ENCODE data around the gene RPE. TPM values are rescaled to one million over a fixed set of nuclear protein-coding genes. Genes with fewer than 3 reads are reported as not detected.

Gene RPE
- 84.7 and 94.9 TPM in 2 replicates for total RNA-seq (2022)
- percentile 98 among the genes with signal in this experiment for Bru-seq, nascent RNA
- BruChase-seq, experiment 1, labeled RNA remaining after a 6-hour chase = percentile 97 among the genes with signal in this experiment
- BruChase-seq, experiment 2, labeled RNA remaining after a 2-hour chase = percentile 98 among the genes with signal in this experiment
- long read RNA-seq, transcript RPE-205 (7 exons, 925 nt) = minor isoform, 5 of 136 reads
- long read RNA-seq, transcript RPE-202 (6 exons, 2,569 nt) = major isoform, 109 of 136 reads
- long read RNA-seq, partial matches to known transcripts = 3 of 136 reads
- long read RNA-seq, other reads (novel, unspliced or antisense) = 12 of 136 reads

DNA sequence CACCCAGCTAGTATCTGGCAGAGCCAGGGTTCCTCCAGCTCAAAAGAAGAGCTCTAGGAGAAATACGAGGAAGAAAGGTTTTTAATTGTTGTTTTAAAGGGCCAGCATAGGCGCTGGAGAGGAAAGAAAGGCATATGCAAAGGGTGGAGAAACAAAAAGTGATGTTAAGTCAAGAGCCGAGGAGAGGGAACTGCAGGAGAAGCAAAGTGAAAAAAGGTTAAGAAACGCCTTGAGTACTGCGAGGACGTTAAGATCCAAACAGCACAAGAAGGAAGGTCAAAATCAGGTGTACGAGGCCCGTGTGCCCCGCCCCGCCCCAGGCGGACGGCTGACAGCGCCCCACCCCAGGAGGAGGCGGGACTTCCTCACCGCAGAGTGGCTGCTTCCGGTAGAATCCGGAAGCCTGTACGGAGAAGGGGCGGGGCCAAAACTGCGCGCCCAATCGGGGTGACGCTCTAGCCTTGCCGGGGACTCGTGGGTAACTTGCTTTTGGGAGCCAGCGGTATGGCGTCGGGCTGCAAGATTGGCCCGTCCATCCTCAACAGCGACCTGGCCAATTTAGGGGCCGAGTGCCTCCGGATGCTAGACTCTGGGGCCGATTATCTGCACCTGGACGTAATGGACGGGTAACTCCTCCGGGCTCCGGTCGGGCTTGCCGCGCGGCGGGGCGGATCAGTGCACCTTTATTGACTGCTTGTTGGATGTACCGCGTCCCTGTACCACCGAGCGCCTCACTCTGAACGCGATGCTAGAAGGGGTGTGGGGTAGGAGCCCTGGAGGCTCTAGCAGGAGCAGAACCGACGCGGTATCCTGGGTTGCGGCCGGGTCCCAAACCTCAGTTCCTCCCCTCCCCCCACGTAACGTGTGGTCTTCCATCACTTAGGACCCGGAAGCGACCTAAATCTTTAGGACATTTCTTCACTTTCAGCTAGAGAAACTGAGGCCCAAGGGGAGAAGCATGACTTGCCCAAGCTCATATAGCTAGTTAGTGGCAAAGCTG is at the start of gene RPE:
Gene RPE (plus strand): TSS at position 481 of the 1,000 bp plus-strand sequence. CDS start 24 bp downstream, at position 505.
- TSS peak; percentile 35 for BruUV-seq (replicated peaks)
- no peak for TF ChIP-seq CTCF (IDR thresholded peaks at IDR 0.05; ENCODE audit: unreplicated experiment)
- H3K27me3 Mint-ChIP-seq (ENCODE audit: unreplicated experiment) = no peaks in the 10 kb centered on the region
- CTCF ChIA-PET = interaction anchor here (1.0 kb wide), 1 partner anchor 12 kb away, joined by 4 read pairs; no protein-coding TSS in a partner anchor
- peaks cover 32% of the 10 kb centered on the region for H3K36me3 Mint-ChIP-seq (ENCODE audit: insufficient read depth, unreplicated experiment)
- H3K4me1 Mint-ChIP-seq (ENCODE audit: low read depth, unreplicated experiment) = peaks cover 46% of the 10 kb centered on the region
- peak within 1 kb of the TSS; percentile 98 for H3K27ac Mint-ChIP-seq (ENCODE audit: unreplicated experiment)
- H3K9me3 Mint-ChIP-seq (ENCODE audit: low read depth, unreplicated experiment) = no peaks in the 10 kb centered on the region
- peak within 1 kb of the TSS; percentile 98 for H3K4me3 Mint-ChIP-seq (ENCODE audit: low read depth, unreplicated experiment)
- peak; percentile 98 for DNase-seq
- intact Hi-C loops (cut with micrococcal nuclease; ENCODE audit: unreplicated experiment) = no loop called here

GRCh38 chr2:209956271-209956670 is 46.2 kb upstream of the RPE start:
- intact Hi-C loops (cut with micrococcal nuclease; ENCODE audit: unreplicated experiment) = no loop called here
- H3K36me3 Mint-ChIP-seq (ENCODE audit: insufficient read depth, unreplicated experiment) = no peaks in the 10 kb centered on the region
- BruUV-seq (replicated peaks) = no TSS peak

DNA sequence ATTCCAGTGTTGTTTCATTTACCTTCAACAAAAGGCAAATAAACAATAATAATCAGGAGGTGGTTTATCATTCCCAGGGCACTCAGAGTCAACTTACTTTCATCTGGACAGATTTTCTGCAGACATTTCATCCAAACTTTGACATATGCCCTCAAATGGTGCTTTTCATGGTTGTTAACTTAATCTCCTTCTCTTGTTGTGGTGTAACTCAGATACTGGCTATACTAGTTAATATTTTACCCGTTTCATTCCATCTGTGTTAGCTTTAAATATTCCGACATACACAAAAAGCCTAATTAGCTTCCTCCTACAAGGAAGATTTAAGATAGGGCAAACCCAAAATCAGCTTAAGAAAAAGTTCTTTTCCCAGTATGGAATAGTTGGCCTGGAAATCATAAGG is 44.4 kb upstream of the RPE start:
- intact Hi-C loops (cut with micrococcal nuclease; ENCODE audit: unreplicated experiment) = no loop called here
- no TSS peak for BruUV-seq (replicated peaks)
- H3K36me3 Mint-ChIP-seq (ENCODE audit: insufficient read depth, unreplicated experiment) = no peaks in the 10 kb centered on the region

More at GRCh38 chr2:209956271-209956670, 46.2 kb upstream of the RPE start:
- Mint-ChIP-seq H3K27ac (ENCODE audit: unreplicated experiment) (no peak overlapping the region), H3K9me3 (ENCODE audit: low read depth, unreplicated experiment) (peaks cover 4% of the 10 kb centered on the region), H3K27me3 (ENCODE audit: unreplicated experiment) (no peaks in the 10 kb centered on the region), H3K4me3 (ENCODE audit: low read depth, unreplicated experiment) (no peak overlapping the region), H3K4me1 (ENCODE audit: low read depth, unreplicated experiment) (peaks cover 8% of the 10 kb centered on the region)
- no peak for DNase-seq
- CTCF ChIA-PET = no interaction called here
- TF ChIP-seq CTCF (IDR thresholded peaks at IDR 0.05; ENCODE audit: unreplicated experiment) = no peak

More for the DNA sequence above, 44.4 kb upstream of the RPE start:
- Mint-ChIP-seq H3K4me3 (ENCODE audit: low read depth, unreplicated experiment) (no peak overlapping the region), H3K9me3 (ENCODE audit: low read depth, unreplicated experiment) (no peaks in the 10 kb centered on the region), H3K27ac (ENCODE audit: unreplicated experiment) (no peak overlapping the region), H3K4me1 (ENCODE audit: low read depth, unreplicated experiment) (peaks cover 9% of the 10 kb centered on the region), H3K27me3 (ENCODE audit: unreplicated experiment) (no peaks in the 10 kb centered on the region)
- CTCF ChIA-PET = interaction anchor here (0.5 kb wide), 1 partner anchor 19 kb away, joined by 3 read pairs; no protein-coding TSS in a partner anchor
- DNase-seq = no peak
- TF ChIP-seq CTCF (IDR thresholded peaks at IDR 0.05; ENCODE audit: unreplicated experiment) = no peak

Data from Calu3 (cell line).